Tibial nerve (tissue), 3 donors: Measurements from ENCODE around the gene CTNNA2.

Experiments
- POLR2A ChIP-seq, 2 donors: fragments of 450-650 bp; IDR thresholded peaks; one replicate each; pipeline ENCODE4 v1.6.1; 2017; ENCODE audit warnings: antibody characterized with exemption in 2 of 2, mild to moderate bottlenecking in 2 of 2, moderate library complexity in 2 of 2
- TF ChIP-seq, protein P1 (sequence below), 5 experiments: fragments of 200-600 bp in 3 of 5; fragments of 450-650 bp in 2 of 5; sonication (generic) in 3 of 5; IDR thresholded peaks; one replicate each; pipeline ENCODE4 v1.5.1; 2016 to 2019; ENCODE audit warnings: antibody characterized with exemption in 5 of 5, mild to moderate bottlenecking in 3 of 5, moderate library complexity in 2 of 5

- TF ChIP-seq, protein P1, sequence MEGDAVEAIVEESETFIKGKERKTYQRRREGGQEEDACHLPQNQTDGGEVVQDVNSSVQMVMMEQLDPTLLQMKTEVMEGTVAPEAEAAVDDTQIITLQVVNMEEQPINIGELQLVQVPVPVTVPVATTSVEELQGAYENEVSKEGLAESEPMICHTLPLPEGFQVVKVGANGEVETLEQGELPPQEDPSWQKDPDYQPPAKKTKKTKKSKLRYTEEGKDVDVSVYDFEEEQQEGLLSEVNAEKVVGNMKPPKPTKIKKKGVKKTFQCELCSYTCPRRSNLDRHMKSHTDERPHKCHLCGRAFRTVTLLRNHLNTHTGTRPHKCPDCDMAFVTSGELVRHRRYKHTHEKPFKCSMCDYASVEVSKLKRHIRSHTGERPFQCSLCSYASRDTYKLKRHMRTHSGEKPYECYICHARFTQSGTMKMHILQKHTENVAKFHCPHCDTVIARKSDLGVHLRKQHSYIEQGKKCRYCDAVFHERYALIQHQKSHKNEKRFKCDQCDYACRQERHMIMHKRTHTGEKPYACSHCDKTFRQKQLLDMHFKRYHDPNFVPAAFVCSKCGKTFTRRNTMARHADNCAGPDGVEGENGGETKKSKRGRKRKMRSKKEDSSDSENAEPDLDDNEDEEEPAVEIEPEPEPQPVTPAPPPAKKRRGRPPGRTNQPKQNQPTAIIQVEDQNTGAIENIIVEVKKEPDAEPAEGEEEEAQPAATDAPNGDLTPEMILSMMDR (IDR thresholded peaks at IDR 0.05): no peak
- TF ChIP-seq POLR2A (IDR thresholded peaks at IDR 0.05): no peak
Measured at GRCh38 chr2:80035749-80036285, 523.0 kb downstream of the CTNNA2 start.
